Transverse colon (tissue), 4 donors: ENCODE data around the gene FAM219A. TPM values are rescaled to one million over a fixed set of nuclear protein-coding genes. Genes with fewer than 3 reads are reported as not detected.

Experiments
- DNase-seq: peaks from one replicate; pipeline ENCODE4 v3.0.0-alpha.2; 2019
- H3K27ac ChIP-seq, 4 donors: fragments of 200-600 bp; sonication (generic); 2 replicates each; pipeline ENCODE4 v1.5.1; 2016 to 2018; ENCODE audit warnings: inconsistent platforms in 4 of 4
- H3K27me3 ChIP-seq: fragments of 200-600 bp; sonication (generic); 2 replicates; pipeline ENCODE4 v1.5.1; 2017; ENCODE audit warnings: inconsistent platforms
- H3K36me3 ChIP-seq, 4 donors: fragments of 200-600 bp; sonication (generic); 2 replicates each; pipeline ENCODE4 v1.5.1; 2017 to 2019; ENCODE audit warnings: inconsistent platforms in 4 of 4
- H3K4me1 ChIP-seq, 4 donors: fragments of 200-600 bp; sonication (generic); 2 replicates each; pipeline ENCODE4 v1.5.1; 2017 to 2020; ENCODE audit warnings: inconsistent platforms in 4 of 4
- H3K4me3 ChIP-seq, 4 donors: fragments of 200-600 bp; sonication (generic); 1 replicate in 1 of 4; 2 replicates in 3 of 4; pipeline versions ENCODE4 v1.5.1 to v1.6.1; 2017 to 2019; ENCODE audit warnings: inconsistent platforms in 4 of 4
- H3K9me3 ChIP-seq, 2 donors: fragments of 200-600 bp; sonication (generic); 2 replicates each; pipeline ENCODE4 v1.5.1; 2017 to 2019; ENCODE audit warnings: inconsistent platforms in 2 of 2
- EP300 ChIP-seq: sonication (generic); formaldehyde crosslinking; IDR thresholded peaks from one replicate; pipeline ENCODE4 v1.6.1; 2017; ENCODE audit warnings: antibody characterized with exemption, low read depth
- POLR2A ChIP-seq: fragments of 450-650 bp; IDR thresholded peaks from one replicate; pipeline ENCODE4 v1.6.1; 2016; ENCODE audit warnings: antibody characterized with exemption, mild to moderate bottlenecking, moderate library complexity
- POLR2AphosphoS5 ChIP-seq, 3 donors: sonication (generic); formaldehyde crosslinking; IDR thresholded peaks; one replicate each; pipeline ENCODE4 v1.6.1; 2016; ENCODE audit warnings: antibody characterized with exemption in 3 of 3
- WGBS, 2 donors: methylation state at CpG; one replicate each; pipeline ENCODE4 v1.1.5; 2018; ENCODE audit warnings: low coverage in 1 of 2; 5-methylcytosine and 5-hydroxymethylcytosine counted together
- in situ Hi-C, 4 donors: fragments of 200-750 bp; cut with MboI; loops; one replicate each; pipeline versions ENCODE4 v1.15.0 to v1.15.1; 2017; ENCODE audit warnings: low sequenced_read_pairs in 3 of 4, low pct_ligation_motif_present in 1 of 4, low pct_unique_long_range_greater_than_20kb in 1 of 4
- intact Hi-C: fragments of 100-400 bp; cut with DNase I; formaldehyde crosslinking; loops from one replicate; pipeline ENCODE4 v1.15.1; 2023; ENCODE audit warnings: low total_unique reads
- total RNA-seq, 4 donors: library from RNA; depleted of rRNA; stranded (reverse); fragments of >200 nt; gene quantifications; one replicate each; pipeline ENCODE4 v1.1.0, GENCODE V29; 2016
- TF ChIP-seq, protein P1 (sequence below), 5 experiments: fragments of 200-600 bp in 3 of 5; fragments of 450-650 bp in 2 of 5; sonication (generic) in 3 of 5; IDR thresholded peaks; 1 replicate in 2 of 5; 2 replicates in 3 of 5; pipeline ENCODE4 v1.5.1; 2016 to 2017; ENCODE audit warnings: antibody characterized with exemption in 5 of 5, inconsistent platforms in 3 of 5, mild to moderate bottlenecking in 2 of 5, moderate library complexity in 1 of 5

The FAM219A gene
- total RNA-seq, 4 donors from 2014 or later = 3.7 to 15.3 (median 8.0) TPM

DNA sequence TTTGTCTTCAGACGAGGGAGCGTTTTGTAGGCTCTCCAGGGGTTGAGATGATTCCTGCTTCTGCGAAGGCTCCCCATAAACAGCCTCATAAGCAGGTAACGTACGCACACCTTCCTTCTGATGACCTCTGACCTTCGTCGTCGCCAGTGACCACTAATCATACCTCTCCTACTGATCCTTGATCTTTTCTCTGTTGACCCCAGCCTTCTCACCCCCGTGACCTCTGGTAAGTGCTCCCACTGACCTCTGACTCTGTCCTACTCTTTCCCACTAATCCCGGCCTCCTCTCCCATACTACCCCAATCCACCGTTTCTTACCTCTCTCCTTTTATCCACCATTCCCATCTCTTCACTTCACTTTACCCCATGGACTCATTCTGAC, 580 bp upstream of the FAM219A start:
- TF ChIP-seq, protein P1, sequence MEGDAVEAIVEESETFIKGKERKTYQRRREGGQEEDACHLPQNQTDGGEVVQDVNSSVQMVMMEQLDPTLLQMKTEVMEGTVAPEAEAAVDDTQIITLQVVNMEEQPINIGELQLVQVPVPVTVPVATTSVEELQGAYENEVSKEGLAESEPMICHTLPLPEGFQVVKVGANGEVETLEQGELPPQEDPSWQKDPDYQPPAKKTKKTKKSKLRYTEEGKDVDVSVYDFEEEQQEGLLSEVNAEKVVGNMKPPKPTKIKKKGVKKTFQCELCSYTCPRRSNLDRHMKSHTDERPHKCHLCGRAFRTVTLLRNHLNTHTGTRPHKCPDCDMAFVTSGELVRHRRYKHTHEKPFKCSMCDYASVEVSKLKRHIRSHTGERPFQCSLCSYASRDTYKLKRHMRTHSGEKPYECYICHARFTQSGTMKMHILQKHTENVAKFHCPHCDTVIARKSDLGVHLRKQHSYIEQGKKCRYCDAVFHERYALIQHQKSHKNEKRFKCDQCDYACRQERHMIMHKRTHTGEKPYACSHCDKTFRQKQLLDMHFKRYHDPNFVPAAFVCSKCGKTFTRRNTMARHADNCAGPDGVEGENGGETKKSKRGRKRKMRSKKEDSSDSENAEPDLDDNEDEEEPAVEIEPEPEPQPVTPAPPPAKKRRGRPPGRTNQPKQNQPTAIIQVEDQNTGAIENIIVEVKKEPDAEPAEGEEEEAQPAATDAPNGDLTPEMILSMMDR (IDR thresholded peaks at IDR 0.05) = no peak
- no peak for TF ChIP-seq POLR2AphosphoS5 (IDR thresholded peaks at IDR 0.05)
- no peak for TF ChIP-seq POLR2A
- TF ChIP-seq EP300 = no peak
- Histone ChIP-seq H3K27ac (peak overlapping the region in 1 of 4 donors; percentile 87), H3K27me3 (peaks cover 11% of the 10 kb centered on the region), H3K9me3 (no peaks in the 10 kb centered on the region), H3K36me3 (no peaks in the 10 kb centered on the region), H3K4me3 (peak overlapping the region in 1 of 4 donors; percentile 31), H3K4me1 (peaks cover 8 to 23% (median 17%) of the 10 kb centered on the region in 4 donors)
- in situ Hi-C loops (no loop called here), intact Hi-C loops (no loop called here)
- DNase-seq = no peak
- WGBS, 2 donors = 11 to 29% methylated on average over 3 to 11 of the region's 11 CpGs

GRCh38 chr9:34457266-34458012, 931 bp downstream of the FAM219A start:
- H3K4me3 ChIP-seq = peak overlapping the region; percentile 39 to 86 (median 68)
- peaks cover 5% of the 10 kb centered on the region for H3K27me3 ChIP-seq
- H3K27ac ChIP-seq = peak overlapping the region; percentile 71 to 87 (median 84)
- H3K36me3 ChIP-seq = no peaks in the 10 kb centered on the region
- H3K4me1 ChIP-seq = peaks cover 8 to 23% (median 17%) of the 10 kb centered on the region in 4 donors
- no peaks in the 10 kb centered on the region for H3K9me3 ChIP-seq
- WGBS, 2 donors = 7 to 19% methylated on average over 15 to 48 of the region's 48 CpGs
- in situ Hi-C loops (no loop called here), intact Hi-C loops (no loop called here)
- peak in 2 of 3 donors; percentile 57 to 67 for TF ChIP-seq POLR2AphosphoS5 (IDR thresholded peaks at IDR 0.05)
- TF ChIP-seq EP300 = no peak
- TF ChIP-seq, protein P1 (IDR thresholded peaks at IDR 0.05) = no peak
- peak; percentile 48 for TF ChIP-seq POLR2A
- peak; percentile 56 for DNase-seq

DNA sequence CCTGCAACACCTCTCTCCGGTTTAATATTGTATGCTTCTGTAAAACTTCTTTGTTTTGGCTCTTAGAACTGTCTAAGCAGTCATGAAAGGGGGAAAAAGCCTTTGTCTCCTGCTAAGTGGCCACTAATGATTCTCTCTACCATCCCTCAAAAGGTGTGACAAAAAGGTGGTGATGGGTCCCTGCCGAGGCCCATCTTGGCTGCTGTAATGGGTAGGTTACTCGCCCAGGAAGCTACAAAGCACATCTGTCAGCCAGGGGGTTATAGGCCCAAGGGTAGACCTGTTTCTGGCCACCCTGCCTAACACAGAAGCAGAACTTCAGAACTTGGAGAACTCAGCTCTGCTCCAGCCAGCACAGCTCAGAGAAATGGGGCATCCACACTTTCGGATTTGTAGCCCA, 1.6 kb downstream of the FAM219A start:
- DNase-seq = no peak
- WGBS, 2 donors = 64 to 79% methylated on average over 2 to 4 of the region's 4 CpGs
- Histone ChIP-seq H3K4me3 (peak overlapping the region in 1 of 4 donors; percentile 65), H3K9me3 (no peaks in the 10 kb centered on the region), H3K36me3 (no peaks in the 10 kb centered on the region), H3K27ac (peak overlapping the region; percentile 71 to 87 (median 84)), H3K27me3 (peaks cover 5% of the 10 kb centered on the region), H3K4me1 (peaks cover 8 to 23% (median 17%) of the 10 kb centered on the region in 4 donors)
- TF ChIP-seq, protein P1 (IDR thresholded peaks at IDR 0.05) = no peak
- TF ChIP-seq EP300 (no peak), POLR2A (no peak), POLR2AphosphoS5 (IDR thresholded peaks at IDR 0.05) (no peak)
- in situ Hi-C loops = no loop called here
- intact Hi-C loops = no loop called here

- intact Hi-C loops = no loop called here
These were observed 2.2 kb downstream of the FAM219A start for GRCh38 chr9:34456151-34456550.

More at GRCh38 chr9:34456151-34456550, 2.2 kb downstream of the FAM219A start:
- Histone ChIP-seq H3K4me3 (no peak overlapping the region), H3K27me3 (peaks cover 5% of the 10 kb centered on the region), H3K4me1 (peaks cover 8 to 27% (median 17%) of the 10 kb centered on the region in 4 donors), H3K36me3 (no peaks in the 10 kb centered on the region), H3K9me3 (no peaks in the 10 kb centered on the region), H3K27ac (no peak overlapping the region)
- in situ Hi-C loops = no loop called here
- TF ChIP-seq POLR2A (no peak), POLR2AphosphoS5 (IDR thresholded peaks at IDR 0.05) (no peak), EP300 (no peak)
- TF ChIP-seq, protein P1 (IDR thresholded peaks at IDR 0.05) = no peak
- WGBS, 2 donors = 83% methylated on average over 1 of the region's 1 CpG; no CpG with 5 or more reads in 1 of the 2 donors
- no peak for DNase-seq
